ENCODE results near the gene IP6K3. TPM values are rescaled to one million over a fixed set of nuclear protein-coding genes. Genes with fewer than 3 reads are reported as not detected.
A peak's percentile ranks its signal among the peaks of the same experiment; 100 is the strongest.

Gene IP6K3
- total RNA-seq, 1 donor from 2014 or later = 1.5 TPM

DNA sequence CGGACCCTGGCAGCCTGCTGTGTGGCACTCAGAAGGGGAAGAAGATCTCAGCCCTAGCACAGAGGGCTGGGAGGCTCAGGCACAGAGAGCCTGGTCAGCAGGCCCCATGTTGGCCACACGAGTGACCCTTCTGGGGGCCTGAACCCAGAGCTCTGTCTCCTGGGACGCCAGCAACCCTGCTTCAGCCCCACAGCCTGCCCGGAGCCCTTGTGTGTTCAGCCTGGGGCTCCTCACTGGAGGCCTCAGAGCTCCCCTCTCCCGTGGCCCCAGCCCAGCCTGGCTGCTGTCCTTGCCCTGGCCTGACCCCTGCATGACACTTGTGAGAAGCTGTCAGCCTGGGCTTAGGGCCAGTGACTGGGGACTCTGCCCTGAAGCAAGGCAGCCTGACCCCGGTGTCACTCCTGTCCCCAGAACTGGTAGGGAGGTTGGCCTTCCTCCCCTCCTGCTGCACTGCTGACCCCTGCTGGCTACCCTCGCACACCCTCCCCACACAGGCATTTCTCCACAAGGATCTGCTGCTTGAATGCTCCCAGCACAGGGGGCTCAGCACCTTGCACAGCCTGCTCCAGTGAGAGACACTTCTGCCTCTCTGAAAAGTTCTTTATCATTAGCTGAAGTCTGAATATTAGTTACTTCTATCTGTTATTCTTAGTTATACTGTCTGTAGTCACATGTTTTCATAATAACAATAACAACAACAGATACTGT lies 15.4 kb upstream of the IP6K3 start:
- TF ChIP-seq, protein P1, sequence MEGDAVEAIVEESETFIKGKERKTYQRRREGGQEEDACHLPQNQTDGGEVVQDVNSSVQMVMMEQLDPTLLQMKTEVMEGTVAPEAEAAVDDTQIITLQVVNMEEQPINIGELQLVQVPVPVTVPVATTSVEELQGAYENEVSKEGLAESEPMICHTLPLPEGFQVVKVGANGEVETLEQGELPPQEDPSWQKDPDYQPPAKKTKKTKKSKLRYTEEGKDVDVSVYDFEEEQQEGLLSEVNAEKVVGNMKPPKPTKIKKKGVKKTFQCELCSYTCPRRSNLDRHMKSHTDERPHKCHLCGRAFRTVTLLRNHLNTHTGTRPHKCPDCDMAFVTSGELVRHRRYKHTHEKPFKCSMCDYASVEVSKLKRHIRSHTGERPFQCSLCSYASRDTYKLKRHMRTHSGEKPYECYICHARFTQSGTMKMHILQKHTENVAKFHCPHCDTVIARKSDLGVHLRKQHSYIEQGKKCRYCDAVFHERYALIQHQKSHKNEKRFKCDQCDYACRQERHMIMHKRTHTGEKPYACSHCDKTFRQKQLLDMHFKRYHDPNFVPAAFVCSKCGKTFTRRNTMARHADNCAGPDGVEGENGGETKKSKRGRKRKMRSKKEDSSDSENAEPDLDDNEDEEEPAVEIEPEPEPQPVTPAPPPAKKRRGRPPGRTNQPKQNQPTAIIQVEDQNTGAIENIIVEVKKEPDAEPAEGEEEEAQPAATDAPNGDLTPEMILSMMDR (IDR thresholded peaks at IDR 0.05) = peak; percentile 15 to 41 (median 40)
- TF ChIP-seq POLR2AphosphoS5 (IDR thresholded peaks at IDR 0.05; ENCODE audit: insufficient read depth in 1 of 2, low read depth in 1 of 2) (peak in 1 of 2 donors; percentile 32), POLR2A (IDR thresholded peaks at IDR 0.05) (no peak)
- Histone ChIP-seq H3K9me3 (no peaks in the 10 kb centered on the region), H3K27ac (peak overlapping the region; percentile 10), H3K4me1 (peaks cover 22% of the 10 kb centered on the region), H3K27me3 (no peaks in the 10 kb centered on the region), H3K36me3 (no peaks in the 10 kb centered on the region), H3K4me3 (no peak overlapping the region)
- no peak for DNase-seq (ENCODE audit: extremely low spot score in 2 of 2)
- intact Hi-C loops (cut with DNase I) = no loop called here

DNA sequence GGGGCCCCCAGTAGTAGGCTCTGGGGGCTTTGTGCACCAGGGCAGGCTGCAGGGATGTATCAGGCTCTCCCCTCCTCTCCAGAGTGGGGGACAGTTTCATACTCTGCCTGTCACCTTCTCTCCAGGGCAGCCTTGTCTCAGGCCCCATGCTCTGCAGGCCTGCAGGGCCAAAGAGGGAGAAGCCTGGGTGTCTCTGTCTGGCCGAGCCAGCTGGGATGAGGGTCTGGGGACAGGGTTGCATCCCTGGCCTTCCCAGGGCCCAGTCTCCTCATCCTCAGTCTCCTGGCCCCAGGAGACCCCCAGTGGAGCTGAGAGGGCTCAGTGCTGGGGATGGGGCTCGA lies 14.8 kb upstream of the IP6K3 start:
- TF ChIP-seq POLR2A (IDR thresholded peaks at IDR 0.05) (no peak), POLR2AphosphoS5 (IDR thresholded peaks at IDR 0.05; ENCODE audit: insufficient read depth in 1 of 2, low read depth in 1 of 2) (no peak)
- TF ChIP-seq, protein P1 (IDR thresholded peaks at IDR 0.05) = no peak
- H3K27ac ChIP-seq = peak overlapping the region; percentile 10
- peaks cover 22% of the 10 kb centered on the region for H3K4me1 ChIP-seq
- H3K36me3 ChIP-seq = no peaks in the 10 kb centered on the region
- H3K9me3 ChIP-seq = no peaks in the 10 kb centered on the region
- intact Hi-C loops (cut with DNase I) = no loop called here
- no peak overlapping the region for H3K4me3 ChIP-seq
- DNase-seq (ENCODE audit: extremely low spot score in 2 of 2) = no peak
- no peaks in the 10 kb centered on the region for H3K27me3 ChIP-seq

DNA sequence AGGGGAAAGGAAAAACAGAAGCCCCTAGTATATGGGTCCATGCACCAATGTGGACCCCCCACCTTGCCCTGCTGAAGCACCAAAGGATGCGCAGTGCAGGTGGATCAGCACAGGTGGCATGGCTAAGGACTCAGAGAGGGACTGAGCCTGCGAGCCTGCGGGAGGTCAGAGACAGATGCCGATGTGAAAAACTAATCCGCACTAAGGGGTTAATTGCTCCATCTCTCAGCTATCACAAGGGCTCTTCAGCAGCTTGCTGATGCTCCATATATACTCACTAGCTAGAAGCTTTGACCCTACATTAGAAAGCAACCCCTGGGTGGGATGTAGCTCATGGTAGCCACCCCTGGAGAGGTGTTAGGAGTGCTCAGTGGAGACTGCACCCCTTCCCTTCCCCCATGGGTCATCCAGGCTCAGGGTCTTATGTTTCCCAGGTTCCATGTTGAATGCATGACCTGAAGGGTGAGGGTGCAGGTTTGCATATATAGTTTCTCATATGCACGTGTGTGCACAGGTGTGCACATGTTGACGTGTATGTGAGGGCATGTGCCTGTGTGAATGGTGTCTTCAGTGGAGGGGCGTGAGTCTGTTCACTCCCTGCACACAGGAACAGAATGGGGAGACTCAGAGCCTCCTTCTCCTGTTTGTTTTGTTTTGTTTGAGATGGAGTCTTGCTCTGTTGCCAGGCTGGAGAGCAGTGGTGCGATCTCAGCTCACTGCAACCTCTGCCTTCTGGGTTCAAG lies 13.4 kb upstream of the IP6K3 start:
- H3K27ac ChIP-seq = no peak overlapping the region
- H3K4me1 ChIP-seq = peaks cover 22% of the 10 kb centered on the region
- H3K9me3 ChIP-seq = no peaks in the 10 kb centered on the region
- H3K36me3 ChIP-seq = no peaks in the 10 kb centered on the region
- no peak for DNase-seq (ENCODE audit: extremely low spot score in 2 of 2)
- H3K4me3 ChIP-seq = no peak overlapping the region
- no peaks in the 10 kb centered on the region for H3K27me3 ChIP-seq
- intact Hi-C loops (cut with DNase I) = no loop called here
- TF ChIP-seq, protein P1 (IDR thresholded peaks at IDR 0.05) = no peak

DNA sequence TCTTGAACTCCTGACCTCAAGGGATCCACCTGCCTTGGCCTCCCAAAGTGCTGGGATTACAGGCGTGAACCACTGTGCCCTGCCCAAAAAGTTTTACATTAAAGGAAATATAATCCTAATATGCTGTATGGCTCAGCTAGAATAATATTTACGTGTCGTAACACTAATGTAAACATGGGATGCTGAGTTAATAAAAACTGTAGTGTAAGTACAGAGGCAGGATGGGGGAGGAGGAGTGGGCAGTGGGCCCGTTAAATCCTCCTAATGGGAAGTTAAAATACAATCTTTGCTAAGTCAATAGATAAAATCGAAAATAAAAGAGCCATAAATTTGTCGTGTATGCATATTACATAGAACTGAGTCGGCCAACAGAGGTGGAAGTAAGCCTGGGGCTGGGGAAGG lies 12.1 kb upstream of the IP6K3 start:
- no peaks in the 10 kb centered on the region for H3K27me3 ChIP-seq
- intact Hi-C loops (cut with DNase I) = no loop called here
- TF ChIP-seq POLR2A (IDR thresholded peaks at IDR 0.05) (no peak), POLR2AphosphoS5 (IDR thresholded peaks at IDR 0.05; ENCODE audit: insufficient read depth in 1 of 2, low read depth in 1 of 2) (no peak)
- TF ChIP-seq, protein P1 (IDR thresholded peaks at IDR 0.05) = no peak
- H3K4me1 ChIP-seq = peaks cover 22% of the 10 kb centered on the region
- no peaks in the 10 kb centered on the region for H3K9me3 ChIP-seq
- H3K27ac ChIP-seq = no peak overlapping the region
- no peak overlapping the region for H3K4me3 ChIP-seq
- no peak for DNase-seq (ENCODE audit: extremely low spot score in 2 of 2)
- no peaks in the 10 kb centered on the region for H3K36me3 ChIP-seq

DNA sequence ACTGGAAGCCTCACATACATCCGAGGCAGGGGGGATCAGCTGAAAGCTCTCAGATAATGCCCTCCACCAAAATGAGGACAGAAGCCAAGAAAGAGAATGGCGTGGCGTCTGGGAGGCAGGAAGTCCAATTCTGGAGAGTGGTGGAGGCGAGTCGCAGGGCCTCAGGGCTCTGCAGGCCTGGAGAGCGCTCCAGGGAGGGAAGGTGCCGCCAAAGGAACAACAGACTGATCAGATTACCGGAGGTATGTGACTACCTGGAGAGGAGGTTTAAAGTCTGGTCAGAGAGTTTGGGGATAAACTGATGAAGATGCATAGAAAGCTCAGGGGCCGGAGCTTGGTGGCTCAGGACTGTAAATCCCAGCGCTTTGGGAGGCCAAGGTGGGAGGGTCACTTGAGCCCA lies 11.2 kb upstream of the IP6K3 start:
- H3K9me3 ChIP-seq = no peaks in the 10 kb centered on the region
- H3K4me1 ChIP-seq = peaks cover 21% of the 10 kb centered on the region
- no peaks in the 10 kb centered on the region for H3K36me3 ChIP-seq
- no peaks in the 10 kb centered on the region for H3K27me3 ChIP-seq
- H3K4me3 ChIP-seq = no peak overlapping the region
- no peak for DNase-seq (ENCODE audit: extremely low spot score in 2 of 2)
- TF ChIP-seq, protein P1 (IDR thresholded peaks at IDR 0.05) = no peak
- TF ChIP-seq POLR2A (IDR thresholded peaks at IDR 0.05) (no peak), POLR2AphosphoS5 (IDR thresholded peaks at IDR 0.05; ENCODE audit: insufficient read depth in 1 of 2, low read depth in 1 of 2) (no peak)
- no peak overlapping the region for H3K27ac ChIP-seq
- intact Hi-C loops (cut with DNase I) = no loop called here

Data from vagina (tissue), 2 donors.